Effector memory CD8-positive, alpha-beta T cell (primary cell): ENCODE data around the gene PDE3B.
"Not testable (repeated sequence)": the region's sequence is repeated elsewhere in the genome, so short reads cannot be mapped to it uniquely, and the experiment has no call there.

Source experiments
- ATAC-seq: fragments of 150-1000 bp; cut with Tn5 transposase; replicated peaks from 2 replicates; pipeline ENCODE4 v1.10.0; 2021; ENCODE audit warnings: mild to moderate bottlenecking, moderate library complexity
- DNase-seq, 3 experiments: peaks; one replicate each; pipeline ENCODE4 v3.0.0; 2021
- H3K27ac Mint-ChIP-seq, 2 donors: one replicate each; pipeline ENCODE4 v1.8.0; 2022; ENCODE audit warnings: mild to moderate bottlenecking in 2 of 2, mixed read lengths in 2 of 2, moderate library complexity in 2 of 2
- H3K27me3 Mint-ChIP-seq, 2 donors: one replicate each; pipeline ENCODE4 v1.8.0; 2022; ENCODE audit warnings: mixed read lengths in 2 of 2
- H3K36me3 Mint-ChIP-seq: one replicate; pipeline ENCODE4 v1.8.0; 2022; ENCODE audit warnings: mild to moderate bottlenecking, moderate library complexity, mixed read lengths; ENCODE audit not compliant: insufficient read depth
- H3K4me1 Mint-ChIP-seq, 2 donors: one replicate each; pipeline ENCODE4 v1.8.0; 2022; ENCODE audit warnings: low read depth in 2 of 2, mixed read lengths in 2 of 2
- H3K4me3 Mint-ChIP-seq, 2 donors: one replicate each; pipeline ENCODE4 v1.8.0; 2022; ENCODE audit warnings: mild to moderate bottlenecking in 2 of 2, mixed read lengths in 2 of 2, moderate library complexity in 2 of 2
- H3K9me3 Mint-ChIP-seq, 2 donors: one replicate each; pipeline ENCODE4 v1.8.0; 2022; ENCODE audit warnings: mixed read lengths in 2 of 2

PDE3B gene

GRCh38 chr11:14702760-14703159, 59.2 kb downstream of the PDE3B start:
- Mint-ChIP-seq H3K36me3 (peaks cover 8% of the 10 kb centered on the region), H3K27ac (no peak overlapping the region), H3K27me3 (no peaks in the 10 kb centered on the region), H3K4me3 (no peak overlapping the region), H3K9me3 (peaks cover 2 to 7% of the 10 kb centered on the region in 2 donors), H3K4me1 (peaks cover 15 to 45% of the 10 kb centered on the region in 2 donors)
- DNase-seq (no peak), ATAC-seq (no peak)

GRCh38 chr11:14703731-14704130, 60.1 kb downstream of the PDE3B start:
- Mint-ChIP-seq H3K36me3 (peaks cover 8% of the 10 kb centered on the region), H3K27ac (no peak overlapping the region), H3K9me3 (peaks cover 2 to 7% of the 10 kb centered on the region in 2 donors), H3K4me1 (peaks cover 14 to 44% of the 10 kb centered on the region in 2 donors), H3K27me3 (no peaks in the 10 kb centered on the region), H3K4me3 (no peak overlapping the region)
- DNase-seq (no peak), ATAC-seq (no peak)

GRCh38 chr11:14705067-14705466, 61.5 kb downstream of the PDE3B start:
- ATAC-seq (no peak), DNase-seq (no peak)
- Mint-ChIP-seq H3K9me3 (peaks cover 2 to 7% of the 10 kb centered on the region in 2 donors), H3K4me3 (no peak overlapping the region), H3K27ac (no peak overlapping the region), H3K36me3 (peaks cover 9% of the 10 kb centered on the region), H3K4me1 (peaks cover 12 to 43% of the 10 kb centered on the region in 2 donors), H3K27me3 (no peaks in the 10 kb centered on the region)

GRCh38 chr11:14713496-14714244, 70.1 kb downstream of the PDE3B start:
- peak; percentile 93 for ATAC-seq
- H3K27ac Mint-ChIP-seq, result peak overlapping the region; percentile 66 to 71
- H3K4me3 Mint-ChIP-seq, result peak overlapping the region; percentile 38 to 44
- peaks cover 20 to 26% of the 10 kb centered on the region in 2 donors for H3K4me1 Mint-ChIP-seq
- no peaks in the 10 kb centered on the region for H3K27me3 Mint-ChIP-seq
- H3K36me3 Mint-ChIP-seq, result peaks cover 12% of the 10 kb centered on the region
- no peaks in the 10 kb centered on the region for H3K9me3 Mint-ChIP-seq
- DNase-seq, result peak; percentile 16 to 36 (median 31)

- H3K27ac Mint-ChIP-seq, result peak overlapping the region in 1 of 2 donors; percentile 35
- not testable (repeated sequence) for H3K36me3 Mint-ChIP-seq, ATAC-seq, H3K9me3 Mint-ChIP-seq, H3K4me3 Mint-ChIP-seq, DNase-seq, H3K27me3 Mint-ChIP-seq
- peaks cover 14 to 15% of the 10 kb centered on the region in 2 donors for H3K4me1 Mint-ChIP-seq
These were observed 72.1 kb downstream of the PDE3B start for GRCh38 chr11:14715669-14716068.

GRCh38 chr11:14722496-14722895, 78.9 kb downstream of the PDE3B start:
- Mint-ChIP-seq H3K36me3 (peaks cover 3% of the 10 kb centered on the region), H3K27ac (no peak overlapping the region), H3K9me3 (peaks cover 0 to 2% of the 10 kb centered on the region in 2 donors), H3K27me3 (no peaks in the 10 kb centered on the region), H3K4me1 (peaks cover 18 to 40% of the 10 kb centered on the region in 2 donors), H3K4me3 (no peak overlapping the region)
- DNase-seq, result no peak
- no peak for ATAC-seq

GRCh38 chr11:14725150-14725549, 81.5 kb downstream of the PDE3B start:
- Mint-ChIP-seq H3K27ac (peak overlapping the region in 1 of 2 donors; percentile 38), H3K4me3 (no peak overlapping the region), H3K4me1 (peaks cover 21 to 53% of the 10 kb centered on the region in 2 donors), H3K27me3 (no peaks in the 10 kb centered on the region), H3K9me3 (peaks cover 0 to 2% of the 10 kb centered on the region in 2 donors), H3K36me3 (peaks cover 3% of the 10 kb centered on the region)
- DNase-seq (no peak), ATAC-seq (no peak)

- peaks cover 3% of the 10 kb centered on the region for H3K36me3 Mint-ChIP-seq
- peak overlapping the region in 1 of 2 donors; percentile 19 for H3K27ac Mint-ChIP-seq
- no peak for DNase-seq
- H3K4me1 Mint-ChIP-seq, result peaks cover 21 to 60% of the 10 kb centered on the region in 2 donors
- H3K4me3 Mint-ChIP-seq, result no peak overlapping the region
- H3K27me3 Mint-ChIP-seq, result no peaks in the 10 kb centered on the region
- H3K9me3 Mint-ChIP-seq, result peaks cover 0 to 2% of the 10 kb centered on the region in 2 donors
- ATAC-seq, result no peak
These were observed 83.6 kb downstream of the PDE3B start for GRCh38 chr11:14727215-14727614.

GRCh38 chr11:14727746-14728145, 84.1 kb downstream of the PDE3B start:
- peaks cover 21 to 63% of the 10 kb centered on the region in 2 donors for H3K4me1 Mint-ChIP-seq
- no peaks in the 10 kb centered on the region for H3K27me3 Mint-ChIP-seq
- peaks cover 0 to 2% of the 10 kb centered on the region in 2 donors for H3K9me3 Mint-ChIP-seq
- no peak for ATAC-seq
- no peak for DNase-seq
- peak overlapping the region; percentile 1 to 2 for H3K4me3 Mint-ChIP-seq
- H3K27ac Mint-ChIP-seq, result peak overlapping the region in 1 of 2 donors; percentile 19
- peaks cover 3% of the 10 kb centered on the region for H3K36me3 Mint-ChIP-seq

GRCh38 chr11:14740539-14740938, 96.9 kb downstream of the PDE3B start:
- not testable (repeated sequence) for DNase-seq, H3K4me3 Mint-ChIP-seq, H3K27me3 Mint-ChIP-seq, ATAC-seq, H3K36me3 Mint-ChIP-seq, H3K9me3 Mint-ChIP-seq
- H3K27ac Mint-ChIP-seq, result peak overlapping the region in 1 of 2 donors; percentile 11
- peaks cover 36 to 48% of the 10 kb centered on the region in 2 donors for H3K4me1 Mint-ChIP-seq

GRCh38 chr11:14741195-14741594, 97.6 kb downstream of the PDE3B start:
- H3K27ac Mint-ChIP-seq, result peak overlapping the region in 1 of 2 donors; percentile 11
- H3K4me1 Mint-ChIP-seq, result peaks cover 31 to 41% of the 10 kb centered on the region in 2 donors
- no peaks in the 10 kb centered on the region for H3K36me3 Mint-ChIP-seq

GRCh38 chr11:14742849-14743559, 99.4 kb downstream of the PDE3B start:
- peaks cover 36 to 46% of the 10 kb centered on the region in 2 donors for H3K4me1 Mint-ChIP-seq
- no peak overlapping the region for H3K4me3 Mint-ChIP-seq
- ATAC-seq (no peak), DNase-seq (no peak)
- H3K36me3 Mint-ChIP-seq, result no peaks in the 10 kb centered on the region
- H3K27ac Mint-ChIP-seq, result peak overlapping the region in 1 of 2 donors; percentile 1
- H3K27me3 Mint-ChIP-seq, result no peaks in the 10 kb centered on the region
- no peaks in the 10 kb centered on the region for H3K9me3 Mint-ChIP-seq

More at GRCh38 chr11:14741195-14741594, 97.6 kb downstream of the PDE3B start:
- no peak for DNase-seq
- Mint-ChIP-seq H3K9me3 (no peaks in the 10 kb centered on the region), H3K4me3 (no peak overlapping the region), H3K27me3 (no peaks in the 10 kb centered on the region)
- no peak for ATAC-seq

- peaks cover 36 to 46% of the 10 kb centered on the region in 2 donors for H3K4me1 Mint-ChIP-seq
- not testable (repeated sequence) for ATAC-seq, H3K4me3 Mint-ChIP-seq, DNase-seq, H3K27me3 Mint-ChIP-seq, H3K36me3 Mint-ChIP-seq, H3K9me3 Mint-ChIP-seq
- peak overlapping the region in 1 of 2 donors; percentile 42 for H3K27ac Mint-ChIP-seq
These were observed 100.1 kb downstream of the PDE3B start for GRCh38 chr11:14743667-14744066.
